Measurements from ENCODE around the gene MCM5. TPM values are rescaled to one million over a fixed set of nuclear protein-coding genes. Genes with fewer than 3 reads are reported as not detected.
"Not testable (repeated sequence)": the region's sequence is repeated elsewhere in the genome, so short reads cannot be mapped to it uniquely, and the experiment has no call there.

MCM5 gene
- total RNA-seq, 1 experiment from 2014 or later, result 149 TPM

DNA sequence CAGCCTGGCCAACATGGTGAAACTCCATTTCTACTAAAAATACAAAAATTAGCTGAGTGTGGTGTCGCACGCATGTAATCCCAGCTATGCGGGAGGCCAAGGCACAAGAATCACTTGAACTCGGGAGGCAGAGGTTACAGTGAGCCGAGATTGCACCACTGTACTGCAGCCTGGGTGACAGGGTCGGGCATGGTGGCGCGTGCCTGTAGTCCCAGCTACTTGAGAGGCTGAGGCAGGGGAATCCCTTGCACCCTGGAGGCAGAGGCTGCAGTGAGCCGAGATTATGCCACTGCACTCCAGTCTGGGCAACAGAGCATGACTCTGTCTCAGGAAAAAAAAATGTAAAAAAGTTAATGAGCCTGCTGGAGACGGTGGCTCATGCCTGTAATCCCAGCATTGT lies 60.0 kb downstream of the MCM5 start:
- H3K4me1 ChIP-seq (replicated peaks); H3K36me3 ChIP-seq; DNase-seq (ENCODE audit: low read depth in 1 of 2, low spot score in 2 of 2); H3K27me3 ChIP-seq (replicated peaks); H3K9me3 ChIP-seq (replicated peaks); H3K27ac ChIP-seq; H3K4me3 ChIP-seq: not testable (repeated sequence)

DNA sequence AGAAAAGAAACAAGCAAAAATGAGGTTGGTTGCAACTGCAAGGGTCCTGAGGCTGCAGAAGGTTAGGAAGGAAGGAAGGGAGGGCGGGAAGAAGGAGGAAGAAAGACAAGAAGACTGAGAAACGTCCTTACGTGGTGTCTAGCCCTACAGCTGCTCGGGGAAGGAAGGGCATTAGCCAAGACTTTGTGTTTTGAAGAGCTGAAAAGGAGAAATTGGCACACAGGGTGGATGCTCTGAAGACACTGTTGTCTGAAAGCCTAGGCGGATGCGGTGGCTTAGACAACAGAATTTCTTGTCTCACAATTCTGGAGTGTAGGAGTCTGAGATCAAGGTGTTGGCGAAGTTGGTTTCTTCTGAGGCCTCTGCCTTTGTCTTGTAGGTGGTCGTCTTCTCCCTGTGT lies 60.7 kb downstream of the MCM5 start:
- H3K27me3 ChIP-seq (replicated peaks), result no peaks in the 10 kb centered on the region
- H3K4me1 ChIP-seq (replicated peaks), result no peaks in the 10 kb centered on the region
- H3K9me3 ChIP-seq (replicated peaks), result no peaks in the 10 kb centered on the region
- no peak overlapping the region for H3K4me3 ChIP-seq
- no peak for DNase-seq (ENCODE audit: low read depth in 1 of 2, low spot score in 2 of 2)
- no peak overlapping the region for H3K27ac ChIP-seq
- H3K36me3 ChIP-seq, result no peaks in the 10 kb centered on the region

- Histone ChIP-seq H3K4me1 (replicated peaks) (no peaks in the 10 kb centered on the region), H3K27ac (no peak overlapping the region), H3K9me3 (replicated peaks) (no peaks in the 10 kb centered on the region), H3K4me3 (no peak overlapping the region), H3K27me3 (replicated peaks) (no peaks in the 10 kb centered on the region), H3K36me3 (no peaks in the 10 kb centered on the region)
- DNase-seq (ENCODE audit: low read depth in 1 of 2, low spot score in 2 of 2), result no peak
Measured at GRCh38 chr22:35462498-35463230, 62.7 kb downstream of the MCM5 start.

- Histone ChIP-seq H3K27ac (no peak overlapping the region), H3K36me3 (no peaks in the 10 kb centered on the region), H3K9me3 (replicated peaks) (no peaks in the 10 kb centered on the region), H3K4me3 (no peak overlapping the region), H3K27me3 (replicated peaks) (no peaks in the 10 kb centered on the region), H3K4me1 (replicated peaks) (no peaks in the 10 kb centered on the region)
- no peak for DNase-seq (ENCODE audit: low read depth in 1 of 2, low spot score in 2 of 2)
Measured at GRCh38 chr22:35463231-35463933, 63.4 kb downstream of the MCM5 start.

DNA sequence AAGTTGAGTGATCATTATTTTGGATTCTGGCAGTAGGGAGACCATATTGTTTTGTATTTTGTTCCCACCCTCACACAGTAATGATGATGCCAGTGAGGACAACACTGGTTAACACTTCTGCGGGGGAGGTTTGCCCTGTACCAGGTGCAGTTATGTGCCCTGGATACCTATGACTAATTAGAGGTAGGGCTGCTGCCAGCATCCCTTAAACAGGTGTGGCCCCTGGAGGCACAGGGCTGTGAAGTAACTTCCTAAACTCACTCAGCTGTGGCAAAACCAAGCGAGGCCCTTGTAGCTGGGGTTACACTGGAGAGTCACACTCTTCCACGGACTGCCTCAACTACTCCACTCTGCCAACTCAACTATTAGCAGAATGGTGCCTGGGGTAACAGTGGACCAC lies 64.5 kb downstream of the MCM5 start:
- H3K4me1 ChIP-seq (replicated peaks), result no peaks in the 10 kb centered on the region
- H3K36me3 ChIP-seq, result no peaks in the 10 kb centered on the region
- H3K27ac ChIP-seq, result no peak overlapping the region
- no peaks in the 10 kb centered on the region for H3K27me3 ChIP-seq (replicated peaks)
- DNase-seq (ENCODE audit: low read depth in 1 of 2, low spot score in 2 of 2), result no peak
- no peaks in the 10 kb centered on the region for H3K9me3 ChIP-seq (replicated peaks)
- H3K4me3 ChIP-seq, result no peak overlapping the region

- Histone ChIP-seq H3K9me3 (replicated peaks) (no peaks in the 10 kb centered on the region), H3K27me3 (replicated peaks) (no peaks in the 10 kb centered on the region), H3K36me3 (no peaks in the 10 kb centered on the region), H3K4me1 (replicated peaks) (0 out of 2 replicates have a peak, but pooled peaks cover under 1% of the 10 kb centered on the region), H3K4me3 (no peak overlapping the region), H3K27ac (no peak overlapping the region)
- DNase-seq (ENCODE audit: low read depth in 1 of 2, low spot score in 2 of 2), result no peak
Measured at GRCh38 chr22:35465109-35465701, 65.3 kb downstream of the MCM5 start.

DNA sequence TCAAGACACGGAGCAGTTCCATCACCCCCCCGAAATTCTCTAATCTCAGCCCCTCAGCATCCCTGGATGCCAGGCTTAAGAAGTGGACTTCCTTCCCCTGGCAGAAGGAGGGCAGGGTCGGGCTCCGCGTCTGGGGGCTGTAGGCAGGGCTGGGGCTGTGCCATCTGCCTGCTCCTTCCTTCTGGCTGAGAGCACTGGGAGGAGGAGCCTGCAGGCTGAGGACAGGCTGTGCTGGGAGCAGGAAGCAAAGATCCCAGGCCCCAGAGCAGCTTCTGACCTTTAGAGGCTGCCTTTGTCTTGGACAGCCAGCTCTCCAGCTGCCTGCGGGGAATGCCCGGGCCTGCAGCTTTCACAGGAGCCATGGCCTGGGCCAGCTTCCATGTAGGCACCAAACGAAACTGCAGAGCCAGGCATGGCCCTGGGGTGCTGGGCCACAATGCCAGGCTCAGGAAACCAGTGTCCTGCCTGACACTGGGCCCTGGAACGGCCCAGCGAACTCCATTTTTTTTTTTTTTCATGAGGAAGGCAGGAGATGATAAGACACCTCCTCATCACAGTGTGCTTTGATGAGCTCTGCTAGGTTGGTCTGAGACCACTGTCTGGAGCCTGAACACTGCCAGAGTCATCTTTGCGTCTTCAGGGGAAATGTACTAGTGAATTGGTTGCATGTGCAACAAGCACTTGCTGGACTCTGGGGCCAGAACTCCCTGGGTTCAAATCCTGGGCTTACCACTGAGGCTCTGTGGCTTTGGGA lies 67.9 kb downstream of the MCM5 start:
- H3K27ac ChIP-seq, result no peak overlapping the region
- no peak overlapping the region for H3K4me3 ChIP-seq
- H3K9me3 ChIP-seq (replicated peaks), result peaks cover 3% of the 10 kb centered on the region; the same call in 1 of the 2 replicates
- no peaks in the 10 kb centered on the region for H3K36me3 ChIP-seq
- no peaks in the 10 kb centered on the region for H3K27me3 ChIP-seq (replicated peaks)
- peaks cover 10% of the 10 kb centered on the region; the same call in 1 of the 2 replicates for H3K4me1 ChIP-seq (replicated peaks)
- DNase-seq (ENCODE audit: low read depth in 1 of 2, low spot score in 2 of 2), result no peak

- H3K27me3 ChIP-seq (replicated peaks), result no peaks in the 10 kb centered on the region
- H3K4me1 ChIP-seq (replicated peaks), result peaks cover 10% of the 10 kb centered on the region; the same call in 1 of the 2 replicates
- H3K4me3 ChIP-seq, result no peak overlapping the region
- H3K27ac ChIP-seq, result no peak overlapping the region
- DNase-seq (ENCODE audit: low read depth in 1 of 2, low spot score in 2 of 2), result no peak
- H3K36me3 ChIP-seq, result no peaks in the 10 kb centered on the region
- peaks cover 3% of the 10 kb centered on the region; the same call in 1 of the 2 replicates for H3K9me3 ChIP-seq (replicated peaks)
Measured at GRCh38 chr22:35470903-35471321, 71.0 kb downstream of the MCM5 start.

- DNase-seq (ENCODE audit: low read depth in 1 of 2, low spot score in 2 of 2); H3K27ac ChIP-seq; H3K27me3 ChIP-seq (replicated peaks); H3K4me3 ChIP-seq; H3K9me3 ChIP-seq (replicated peaks); H3K36me3 ChIP-seq: not testable (repeated sequence)
- peaks cover 10% of the 10 kb centered on the region; the same call in 1 of the 2 replicates for H3K4me1 ChIP-seq (replicated peaks)
Measured at GRCh38 chr22:35471566-35471965, 71.6 kb downstream of the MCM5 start.

DNA sequence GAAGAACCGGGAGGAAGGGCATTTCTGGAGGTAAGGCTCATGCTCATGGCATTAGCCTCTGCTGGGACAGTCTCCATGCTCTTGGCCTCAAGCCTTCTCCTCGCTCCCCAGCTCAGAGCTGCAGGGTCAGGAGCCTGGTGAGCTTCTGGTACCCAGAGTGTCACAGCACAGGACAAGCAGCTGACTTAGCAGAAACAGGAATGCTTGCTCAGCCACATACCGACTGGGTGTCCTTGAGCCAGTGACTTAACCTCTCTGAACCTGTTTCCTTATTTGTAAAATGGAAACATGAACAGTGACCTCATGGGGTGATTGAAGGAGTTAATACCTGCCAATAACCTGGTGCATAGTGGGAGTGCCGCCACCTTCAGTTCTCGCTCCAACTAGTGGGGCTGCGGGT lies 72.5 kb downstream of the MCM5 start:
- Histone ChIP-seq H3K36me3 (no peaks in the 10 kb centered on the region), H3K27ac (no peak overlapping the region), H3K4me3 (no peak overlapping the region), H3K27me3 (replicated peaks) (no peaks in the 10 kb centered on the region), H3K4me1 (replicated peaks) (peaks cover 10% of the 10 kb centered on the region; the same call in 1 of the 2 replicates), H3K9me3 (replicated peaks) (peaks cover 3% of the 10 kb centered on the region; the same call in 1 of the 2 replicates)
- DNase-seq (ENCODE audit: low read depth in 1 of 2, low spot score in 2 of 2), result no peak

GRCh38 chr22:35473971-35474370 lies 74.0 kb downstream of the MCM5 start:
- H3K4me1 ChIP-seq (replicated peaks), result peaks cover 21% of the 10 kb centered on the region
- no peak overlapping the region for H3K4me3 ChIP-seq
- peaks cover 6% of the 10 kb centered on the region; the same call in 1 of the 2 replicates for H3K9me3 ChIP-seq (replicated peaks)
- H3K27ac ChIP-seq, result no peak overlapping the region
- no peaks in the 10 kb centered on the region for H3K27me3 ChIP-seq (replicated peaks)
- DNase-seq (ENCODE audit: low read depth in 1 of 2, low spot score in 2 of 2), result no peak
- H3K36me3 ChIP-seq, result no peaks in the 10 kb centered on the region

Measured in SJSA1 (cell line).